HCT116 (cell line): ENCODE data around the gene MEIS1. TPM values are rescaled to one million over a fixed set of nuclear protein-coding genes. Genes with fewer than 3 reads are reported as not detected.

ENCODE experiments used
- ATAC-seq: fragments of 200-7000 bp; cut with Tn5 transposase; 2 replicates; pipeline ENCODE4 v1.9.1; 2020; ENCODE audit warnings: mild to moderate bottlenecking, moderate library complexity
- BruUV-seq: library from RNA; stranded (reverse); fragments of 400-500 nt; replicated peaks from 2 replicates; lab custom pipeline; 2021; lab: Mats Ljungman, UMichigan
- CTCF ChIA-PET: fragments of 300-600 bp; sonication (Branson Sonifier 250); formaldehyde crosslinking; loops from one replicate; lab custom pipeline; 2021; ENCODE audit warnings: antibody characterized with exemption; lab: Charles Lee
- POLR2A ChIA-PET: fragments of 300-600, 350-600 bp; sonication (Branson Sonifier 250); formaldehyde crosslinking; loops from one replicate; lab custom pipeline; 2021; ENCODE audit warnings: antibody characterized with exemption; lab: Charles Lee
- RAD21 ChIA-PET, 2 experiments: fragments of 300-600 bp; sonication (Branson Sonifier 250); formaldehyde crosslinking; loops; one replicate each; lab custom pipeline; 2023; ENCODE audit warnings: low total read pairs in 2 of 2; ENCODE audit not compliant: uncharacterized antibody in 2 of 2, unreplicated experiment in 2 of 2, low non-redundant PET in 1 of 2; lab: Charles Lee
- DNase-seq: peaks from one replicate; pipeline ENCODE4 v3.0.0-alpha.2; 2010; ENCODE audit warnings: low read depth, low spot score
- H2AFZ ChIP-seq: fragments of 200-600 bp; shearing (Covaris generic), sonication (generic); 2 replicates; pipeline ENCODE4 v1.6.1; 2017; ENCODE audit warnings: low read depth, mixed run types, mixed read lengths, antibody characterized with exemption, low read length; ENCODE audit not compliant: poor library complexity, severe bottlenecking
- H3K27ac ChIP-seq: 2 replicates; pipeline ENCODE4 v1.5.1; 2012; ENCODE audit warnings: low read depth, low read length
- H3K27me3 ChIP-seq: fragments of 200-600 bp; sonication (generic); 2 replicates; pipeline ENCODE4 v1.6.1; 2016; ENCODE audit warnings: mixed run types, low read length, mixed read lengths; ENCODE audit not compliant: insufficient read depth
- H3K36me3 ChIP-seq, 2 experiments: fragments of 200-500 bp in 1 of 2; fragments of 200-600 bp in 1 of 2; sonication (Bioruptor generic) in 1 of 2; sonication (generic) in 1 of 2; 2 replicates each; pipeline versions ENCODE4 v1.5.1 to v1.6.1; 2014 to 2016; ENCODE audit warnings: low read length in 2 of 2, inconsistent platforms in 1 of 2, mixed read lengths in 1 of 2, mixed run types in 1 of 2; ENCODE audit not compliant: insufficient read depth in 2 of 2, control insufficient read depth in 1 of 2
- H3K4me1 ChIP-seq, 2 experiments: fragments of 200-600 bp in 1 of 2; sonication (generic) in 1 of 2; 2 replicates each; pipeline versions ENCODE4 v1.5.1 to v1.6.1; 2012 to 2017; ENCODE audit warnings: low read length in 2 of 2, inconsistent platforms in 1 of 2, mild to moderate bottlenecking in 1 of 2, mixed read lengths in 1 of 2, mixed run types in 1 of 2, moderate library complexity in 1 of 2; ENCODE audit not compliant: insufficient read depth in 2 of 2, control insufficient read depth in 1 of 2
- H3K4me2 ChIP-seq: fragments of 200-600 bp; sonication (generic); 2 replicates; pipeline ENCODE4 v1.6.1; 2017; ENCODE audit warnings: mixed run types, low read length, mixed read lengths
- H3K4me3 ChIP-seq, 2 experiments: fragments of 200-600 bp in 1 of 2; sonication (generic) in 1 of 2; replicated peaks in 1 of 2; 2 replicates each; pipeline ENCODE4 v1.5.1; 2011 to 2016; ENCODE audit warnings: low read length in 2 of 2, control low read depth in 1 of 2, low read depth in 1 of 2, mild to moderate bottlenecking in 1 of 2, mixed read lengths in 1 of 2, mixed run types in 1 of 2
- H3K79me2 ChIP-seq: fragments of 200-600 bp; sonication (generic); 2 replicates; pipeline ENCODE4 v1.6.1; 2017; ENCODE audit warnings: mild to moderate bottlenecking, mixed run types, low read length, moderate library complexity, mixed read lengths; ENCODE audit not compliant: insufficient read depth
- H3K9ac ChIP-seq: fragments of 200-600 bp; sonication (generic); 2 replicates; pipeline ENCODE4 v1.6.1; 2016; ENCODE audit warnings: low read length, mixed read lengths
- H3K9me2 ChIP-seq: fragments of 200-600 bp; sonication (generic), shearing (Covaris generic); 2 replicates; pipeline ENCODE4 v1.6.1; 2017; ENCODE audit warnings: mixed run types, mild to moderate bottlenecking, moderate library complexity; ENCODE audit not compliant: insufficient read depth
- H3K9me3 ChIP-seq, 2 experiments: fragments of 200-500 bp in 1 of 2; fragments of 200-600 bp in 1 of 2; sonication (Bioruptor generic) in 1 of 2; sonication (generic) in 1 of 2; 2 replicates each; pipeline ENCODE4 v1.6.1; 2014 to 2017; ENCODE audit warnings: low read length in 2 of 2, mixed read lengths in 2 of 2, inconsistent platforms in 1 of 2, low read depth in 1 of 2, mild to moderate bottlenecking in 1 of 2, mixed run types in 1 of 2, moderate library complexity in 1 of 2; ENCODE audit not compliant: control insufficient read depth in 1 of 2, insufficient read depth in 1 of 2
- H4K20me1 ChIP-seq: fragments of 200-600 bp; sonication (generic), shearing (Covaris generic); 2 replicates; pipeline ENCODE4 v1.6.1; 2017; ENCODE audit warnings: mixed run types, mild to moderate bottlenecking, moderate library complexity; ENCODE audit not compliant: insufficient read depth
- ATF3 ChIP-seq: IDR thresholded peaks from 2 replicates; pipeline ENCODE4 v1.6.1; 2012
- CBX3 ChIP-seq: IDR thresholded peaks from 2 replicates; pipeline ENCODE4 v1.6.1; 2012; ENCODE audit warnings: low read depth
- CEBPB ChIP-seq: IDR thresholded peaks from 2 replicates; pipeline ENCODE4 v1.6.1; 2012; ENCODE audit warnings: low read depth
- CTCF ChIP-seq, 3 experiments: fragments of 200-600 bp in 1 of 3; sonication (generic) in 1 of 3; IDR thresholded peaks in 2 of 3; conservative IDR thresholded peaks in 1 of 3; 2 replicates each; pipeline ENCODE4 v1.5.1; 2012 to 2017; ENCODE audit warnings: low read depth in 2 of 3, low read length in 2 of 3, antibody characterized with exemption in 1 of 3, borderline replicate concordance in 1 of 3, control low read depth in 1 of 3, mild to moderate bottlenecking in 1 of 3, mixed read lengths in 1 of 3, mixed run types in 1 of 3, moderate library complexity in 1 of 3; ENCODE audit not compliant: insufficient read depth in 1 of 3
- EZH2 ChIP-seq: fragments of 200-600 bp; sonication (generic); IDR thresholded peaks from 2 replicates; pipeline ENCODE4 v1.6.1; 2017; ENCODE audit warnings: antibody characterized with exemption, mixed run types
- FOSL1 ChIP-seq: IDR thresholded peaks from 2 replicates; pipeline ENCODE4 v1.6.1; 2012; ENCODE audit warnings: low read depth
- POLR2A ChIP-seq: IDR thresholded peaks from 2 replicates; pipeline ENCODE4 v1.7.0; 2011; ENCODE audit warnings: borderline replicate concordance; ENCODE audit not compliant: insufficient read depth, insufficient read length; ENCODE audit errors: extremely low read depth
- SP1 ChIP-seq: IDR thresholded peaks from 2 replicates; pipeline ENCODE4 v1.6.1; 2012; ENCODE audit warnings: low read depth
- SRF ChIP-seq: IDR thresholded peaks from 2 replicates; pipeline ENCODE4 v1.6.1; 2012; ENCODE audit warnings: low read depth
- YY1 ChIP-seq: IDR thresholded peaks from 2 replicates; pipeline ENCODE4 v1.6.1; 2011; ENCODE audit warnings: low read length, low read depth, moderate library complexity, mild to moderate bottlenecking; ENCODE audit not compliant: insufficient replicate concordance; ENCODE audit errors: extremely low read depth
- ZBTB33 ChIP-seq: IDR thresholded peaks from 2 replicates; pipeline ENCODE4 v1.6.1; 2011; ENCODE audit warnings: mild to moderate bottlenecking, low read length, moderate library complexity; ENCODE audit not compliant: insufficient replicate concordance; ENCODE audit errors: extremely low read depth
- ZNF274 ChIP-seq: fragments of 200-500 bp; sonication (Bioruptor generic); IDR thresholded peaks from 2 replicates; pipeline ENCODE4 v1.6.1; 2014; ENCODE audit warnings: mild to moderate bottlenecking, low read depth, low read length, inconsistent platforms
- intact Hi-C: fragments of 100-400 bp; cut with micrococcal nuclease; formaldehyde crosslinking; loops from 2 replicates; pipeline ENCODE4 v1.10.0; 2022
- total RNA-seq: library from RNA; stranded (reverse); gene quantifications from one replicate; pipeline ENCODE4 v1.2.1, GENCODE V29; 2021; ENCODE audit not compliant: unreplicated experiment

Gene MEIS1
- total RNA-seq, 1 experiment from 2014 or later: 0.32 TPM

- ATAC-seq: no peak
- BruUV-seq: no TSS peak
- no peak for TF ChIP-seq CBX3
- TF ChIP-seq ZNF274: no peak
- TF ChIP-seq ATF3: no peak
- TF ChIP-seq CTCF (IDR thresholded peaks at IDR 0.05 in 2 of 3, conservative IDR thresholded peaks at IDR 0.05 in 1 of 3; ENCODE audit: borderline replicate concordance in 1 of 3, insufficient read depth in 1 of 3, low read depth in 2 of 3, low read length in 2 of 3): no peak
- no peak for TF ChIP-seq EZH2
- TF ChIP-seq CEBPB: no peak
- no peak for TF ChIP-seq SP1
- TF ChIP-seq YY1: no peak
- no peak for TF ChIP-seq SRF
- TF ChIP-seq FOSL1: no peak
- no peak for TF ChIP-seq ZBTB33
- TF ChIP-seq POLR2A: no peak
- Histone ChIP-seq H3K4me3 (no peak overlapping the region), H3K36me3 (no peaks in the 10 kb centered on the region), H4K20me1 (no peaks in the 10 kb centered on the region; the same call in 1 of the 2 replicates), H3K4me2 (no peak overlapping the region), H3K9ac (no peak overlapping the region), H3K9me3 (no peaks in the 10 kb centered on the region), H2AFZ (no peak overlapping the region), H3K4me1 (no peaks in the 10 kb centered on the region), H3K27me3 (peaks cover 9% of the 10 kb centered on the region; the same call in 1 of the 2 replicates), H3K27ac (no peak overlapping the region), H3K9me2 (no peaks in the 10 kb centered on the region), H3K79me2 (no peaks in the 10 kb centered on the region)
- intact Hi-C loops: no loop called here
- ChIA-PET CTCF (no interaction called here), RAD21 (no interaction called here), POLR2A (no interaction called here)
- no peak for DNase-seq
These were observed 17.3 kb downstream of the MEIS1 start for GRCh38 chr2:66452214-66452613.
